ENCODE data around the gene ZNF410.
"Not testable (repeated sequence)": the region's sequence is repeated elsewhere in the genome, so short reads cannot be mapped to it uniquely, and the experiment has no call there.

Gene ZNF410, protein sequence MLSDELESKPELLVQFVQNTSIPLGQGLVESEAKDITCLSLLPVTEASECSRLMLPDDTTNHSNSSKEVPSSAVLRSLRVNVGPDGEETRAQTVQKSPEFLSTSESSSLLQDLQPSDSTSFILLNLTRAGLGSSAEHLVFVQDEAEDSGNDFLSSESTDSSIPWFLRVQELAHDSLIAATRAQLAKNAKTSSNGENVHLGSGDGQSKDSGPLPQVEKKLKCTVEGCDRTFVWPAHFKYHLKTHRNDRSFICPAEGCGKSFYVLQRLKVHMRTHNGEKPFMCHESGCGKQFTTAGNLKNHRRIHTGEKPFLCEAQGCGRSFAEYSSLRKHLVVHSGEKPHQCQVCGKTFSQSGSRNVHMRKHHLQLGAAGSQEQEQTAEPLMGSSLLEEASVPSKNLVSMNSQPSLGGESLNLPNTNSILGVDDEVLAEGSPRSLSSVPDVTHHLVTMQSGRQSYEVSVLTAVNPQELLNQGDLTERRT

DNA sequence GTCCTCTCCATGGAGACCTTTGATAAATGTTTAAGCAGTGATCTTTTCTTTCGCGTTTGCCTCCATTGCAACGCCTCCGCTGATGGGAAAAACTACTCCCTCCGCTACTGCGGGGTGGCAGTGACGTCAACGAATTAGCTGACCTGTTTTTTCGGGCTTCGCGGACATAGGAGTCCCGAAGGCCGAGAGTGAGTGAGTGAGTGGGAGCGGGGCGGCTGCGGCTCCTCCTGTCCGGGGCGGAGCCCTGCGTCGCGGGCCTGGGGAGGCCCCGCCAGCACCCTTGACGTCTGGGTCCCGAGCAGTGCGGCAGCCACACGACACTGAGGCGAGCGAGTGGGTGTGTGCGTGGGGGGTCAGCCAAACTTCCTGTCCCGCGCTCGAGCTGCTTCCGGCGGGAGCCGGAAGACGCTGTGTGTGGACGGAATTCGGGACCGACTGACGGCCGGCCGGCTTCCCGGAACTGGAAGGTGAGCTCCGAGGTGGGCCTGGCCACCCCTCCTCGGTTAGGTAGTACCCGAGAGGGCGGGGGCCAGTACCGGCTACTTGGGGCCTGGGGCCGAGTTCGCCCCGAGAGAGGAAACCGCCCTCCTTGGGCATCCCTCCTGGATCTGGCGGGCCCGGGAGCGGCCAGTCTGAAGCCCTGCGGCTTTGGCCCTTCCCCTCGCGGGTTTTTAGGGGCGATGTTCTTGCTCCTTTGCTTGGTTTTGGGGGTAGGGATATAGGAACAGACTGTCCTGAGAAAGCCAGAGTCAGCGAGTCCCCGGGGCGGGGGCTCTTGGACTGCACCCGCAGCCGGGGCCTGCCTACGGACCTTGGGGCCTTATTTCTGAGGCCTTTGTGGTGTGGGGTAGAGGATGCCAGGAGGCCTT, at the start of gene ZNF410:
Gene ZNF410, plus strand, starts transcription at position 411 of the 869 bp plus-strand sequence. CDS start 5,317 bp downstream, outside the sequence.
- TF ChIP-seq CTCF (IDR thresholded peaks at IDR 0.05): no peak
- no peaks in the 10 kb centered on the region for H3K9me3 ChIP-seq
- intact Hi-C loops (cut with DNase I; ENCODE audit: low total_unique reads): loop anchor here (2.0 to 5.0 kb wide), 2 partner anchors 36 to 169 kb away; partner anchors contain the start of gene PTGR2
- peaks cover 0 to 33% (median 23%) of the 10 kb centered on the region in 4 donors for H3K4me1 ChIP-seq
- H3K27ac ChIP-seq: peak within 1 kb of the TSS; percentile 93 to 95
- no peaks in the 10 kb centered on the region for H3K27me3 ChIP-seq
- peak; percentile 94 to 98 for DNase-seq
- H3K36me3 ChIP-seq: no peaks in the 10 kb centered on the region
- H3K4me3 ChIP-seq: peak within 1 kb of the TSS; percentile 74 to 98

GRCh38 chr14:73838293-73839034, 48.2 kb upstream of the ZNF410 start:
- H3K4me1 ChIP-seq; intact Hi-C loops (cut with DNase I; ENCODE audit: low total_unique reads); DNase-seq; H3K9me3 ChIP-seq; H3K4me3 ChIP-seq; H3K36me3 ChIP-seq; H3K27ac ChIP-seq; H3K27me3 ChIP-seq: not testable (repeated sequence)

DNA sequence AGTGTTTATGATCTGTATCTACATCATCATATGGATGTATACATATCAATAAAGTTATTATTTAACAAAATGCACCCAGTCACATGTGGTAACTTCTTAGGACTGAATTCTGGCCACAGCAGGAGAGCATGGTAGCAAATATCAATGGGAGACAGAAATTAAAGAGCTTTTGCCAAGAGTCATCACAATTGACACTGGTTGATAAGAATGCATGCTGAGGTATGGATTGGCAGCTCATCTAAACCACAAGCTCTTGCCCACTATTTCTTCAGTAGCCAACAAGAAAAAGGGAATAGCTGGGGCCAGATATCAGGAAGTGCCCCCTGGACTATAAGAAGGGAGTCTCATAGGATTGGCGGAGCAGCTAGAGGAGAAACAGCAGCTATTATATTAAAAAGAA, 44.5 kb upstream of the ZNF410 start:
- no peaks in the 10 kb centered on the region for H3K27me3 ChIP-seq

GRCh38 chr14:73842851-73843250, 43.8 kb upstream of the ZNF410 start:
- Histone ChIP-seq H3K4me1 (no peaks in the 10 kb centered on the region), H3K9me3 (no peaks in the 10 kb centered on the region), H3K27me3 (no peaks in the 10 kb centered on the region), H3K27ac (no peak overlapping the region), H3K36me3 (no peaks in the 10 kb centered on the region), H3K4me3 (no peak overlapping the region)
- no peak for TF ChIP-seq CTCF (IDR thresholded peaks at IDR 0.05)
- no peak for DNase-seq
- intact Hi-C loops (cut with DNase I; ENCODE audit: low total_unique reads): no loop called here

More for the DNA sequence above, 44.5 kb upstream of the ZNF410 start:
- Histone ChIP-seq H3K4me3 (no peak overlapping the region), H3K27ac (no peak overlapping the region), H3K9me3 (no peaks in the 10 kb centered on the region), H3K4me1 (no peaks in the 10 kb centered on the region), H3K36me3 (no peaks in the 10 kb centered on the region)
- intact Hi-C loops (cut with DNase I; ENCODE audit: low total_unique reads): no loop called here
- no peak for TF ChIP-seq CTCF (IDR thresholded peaks at IDR 0.05)
- no peak for DNase-seq

DNA sequence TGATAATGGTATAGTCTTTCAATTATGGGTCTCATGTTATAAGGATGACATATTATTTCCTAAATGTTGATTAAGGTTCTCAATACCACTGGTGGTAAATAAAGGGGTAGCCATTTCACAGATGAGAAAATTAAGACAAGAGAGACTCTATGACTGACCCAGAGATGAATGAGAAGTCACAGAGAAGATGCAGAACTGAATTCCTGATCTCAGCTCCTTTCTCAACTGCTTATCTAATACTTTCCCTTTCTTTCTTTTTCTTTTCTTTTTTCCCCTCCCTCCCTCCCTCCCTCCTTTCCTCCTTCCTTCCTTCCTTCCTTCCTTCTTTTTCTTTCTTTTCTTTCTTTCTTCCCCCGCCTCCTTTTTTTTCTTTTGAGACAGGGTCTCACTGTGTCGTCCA, 43.4 kb upstream of the ZNF410 start:
- H3K36me3 ChIP-seq: no peaks in the 10 kb centered on the region
- DNase-seq: no peak
- intact Hi-C loops (cut with DNase I; ENCODE audit: low total_unique reads): no loop called here

More for the DNA sequence above, 43.4 kb upstream of the ZNF410 start:
- no peak overlapping the region for H3K4me3 ChIP-seq
- H3K4me1 ChIP-seq: no peaks in the 10 kb centered on the region
- TF ChIP-seq CTCF (IDR thresholded peaks at IDR 0.05): no peak
- no peaks in the 10 kb centered on the region for H3K27me3 ChIP-seq
- no peaks in the 10 kb centered on the region for H3K9me3 ChIP-seq
- no peak overlapping the region for H3K27ac ChIP-seq

Data from tibial artery (tissue), 4 donors.